Measurements from ENCODE around the gene CYBB. TPM values are rescaled to one million over a fixed set of nuclear protein-coding genes. Genes with fewer than 3 reads are reported as not detected.

CYBB gene
- total RNA-seq, 1 experiment from 2014 or later: 0.23 TPM

DNA sequence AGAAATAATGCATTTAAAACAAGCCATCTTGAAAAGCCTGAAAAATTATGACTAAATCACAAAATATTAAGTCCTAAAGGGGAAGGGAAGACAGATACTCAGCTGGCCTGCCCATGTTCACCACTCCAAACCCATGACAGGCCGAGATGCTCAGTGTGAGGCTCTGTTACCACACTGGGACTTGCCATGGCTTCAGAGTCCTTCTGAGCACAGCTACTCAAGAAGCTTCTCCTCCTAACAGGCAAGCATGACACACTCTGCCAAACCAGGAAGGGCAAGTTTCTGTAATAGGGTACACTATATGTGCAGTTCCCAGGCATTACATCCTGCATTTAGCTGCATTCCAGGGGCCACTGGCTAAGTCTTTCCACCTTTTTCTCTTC, 34.0 kb upstream of the CYBB start:
- no TSS peak for BruUV-seq (replicated peaks)
- intact Hi-C loops (cut with micrococcal nuclease; ENCODE audit: unreplicated experiment): loop anchor here (2.0 to 5.0 kb wide), 2 partner anchors 79 to 431 kb away; no protein-coding TSS in a partner anchor
- H3K4me3 ChIP-seq (ENCODE audit: low read depth in 2 of 2, low read length in 2 of 2): no peak overlapping the region

GRCh38 chrX:37746218-37746941, 33.5 kb upstream of the CYBB start:
- H3K27ac ChIP-seq (ENCODE audit: low read length): no peak overlapping the region

More for the DNA sequence above, 34.0 kb upstream of the CYBB start:
- Histone ChIP-seq H3K4me1 (ENCODE audit: control insufficient read depth, insufficient read depth, low read length) (no peaks in the 10 kb centered on the region), H3K27me3 (ENCODE audit: control insufficient read depth, insufficient read depth, low read length) (no peaks in the 10 kb centered on the region), H3K9me3 (ENCODE audit: control insufficient read depth, insufficient read depth, low read depth, low read length) (no peaks in the 10 kb centered on the region), H3K36me3 (ENCODE audit: control insufficient read depth, insufficient read depth, low read length) (no peaks in the 10 kb centered on the region), H3K27ac (ENCODE audit: low read length) (no peak overlapping the region)
- in situ Hi-C loops (cut with HindIII; ENCODE audit: low pct_unique_long_range_greater_than_20kb, low sequenced_read_pairs): no loop called here
- ATAC-seq: no peak
- no peak for DNase-seq (ENCODE audit: low read depth, low spot score)
- POLR2A ChIA-PET: no interaction called here
- CTCF ChIA-PET: interaction anchor here (0.7 to 1.0 kb wide), 2 partner anchors 9 to 79 kb away, joined by 3 to 12 read pairs; no protein-coding TSS in a partner anchor
- TF ChIP-seq, protein P1, sequence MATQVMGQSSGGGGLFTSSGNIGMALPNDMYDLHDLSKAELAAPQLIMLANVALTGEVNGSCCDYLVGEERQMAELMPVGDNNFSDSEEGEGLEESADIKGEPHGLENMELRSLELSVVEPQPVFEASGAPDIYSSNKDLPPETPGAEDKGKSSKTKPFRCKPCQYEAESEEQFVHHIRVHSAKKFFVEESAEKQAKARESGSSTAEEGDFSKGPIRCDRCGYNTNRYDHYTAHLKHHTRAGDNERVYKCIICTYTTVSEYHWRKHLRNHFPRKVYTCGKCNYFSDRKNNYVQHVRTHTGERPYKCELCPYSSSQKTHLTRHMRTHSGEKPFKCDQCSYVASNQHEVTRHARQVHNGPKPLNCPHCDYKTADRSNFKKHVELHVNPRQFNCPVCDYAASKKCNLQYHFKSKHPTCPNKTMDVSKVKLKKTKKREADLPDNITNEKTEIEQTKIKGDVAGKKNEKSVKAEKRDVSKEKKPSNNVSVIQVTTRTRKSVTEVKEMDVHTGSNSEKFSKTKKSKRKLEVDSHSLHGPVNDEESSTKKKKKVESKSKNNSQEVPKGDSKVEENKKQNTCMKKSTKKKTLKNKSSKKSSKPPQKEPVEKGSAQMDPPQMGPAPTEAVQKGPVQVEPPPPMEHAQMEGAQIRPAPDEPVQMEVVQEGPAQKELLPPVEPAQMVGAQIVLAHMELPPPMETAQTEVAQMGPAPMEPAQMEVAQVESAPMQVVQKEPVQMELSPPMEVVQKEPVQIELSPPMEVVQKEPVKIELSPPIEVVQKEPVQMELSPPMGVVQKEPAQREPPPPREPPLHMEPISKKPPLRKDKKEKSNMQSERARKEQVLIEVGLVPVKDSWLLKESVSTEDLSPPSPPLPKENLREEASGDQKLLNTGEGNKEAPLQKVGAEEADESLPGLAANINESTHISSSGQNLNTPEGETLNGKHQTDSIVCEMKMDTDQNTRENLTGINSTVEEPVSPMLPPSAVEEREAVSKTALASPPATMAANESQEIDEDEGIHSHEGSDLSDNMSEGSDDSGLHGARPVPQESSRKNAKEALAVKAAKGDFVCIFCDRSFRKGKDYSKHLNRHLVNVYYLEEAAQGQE (IDR thresholded peaks at IDR 0.05; ENCODE audit: insufficient read depth in 1 of 2, low read depth in 2 of 2, low read length in 1 of 2): no peak
- no peak for TF ChIP-seq SIN3A (IDR thresholded peaks at IDR 0.05; ENCODE audit: borderline replicate concordance, insufficient read depth, low read depth, low read length)
- no peak for TF ChIP-seq POLR2AphosphoS5 (IDR thresholded peaks at IDR 0.05; ENCODE audit: low read depth, low read length)
- no peak for TF ChIP-seq CTCF (IDR thresholded peaks at IDR 0.05)
- no peak for TF ChIP-seq TCF7L2 (IDR thresholded peaks at IDR 0.05; ENCODE audit: low read depth, low read length)

More at GRCh38 chrX:37746218-37746941, 33.5 kb upstream of the CYBB start:
- Histone ChIP-seq H3K27me3 (ENCODE audit: control insufficient read depth, insufficient read depth, low read length) (no peaks in the 10 kb centered on the region), H3K4me1 (ENCODE audit: control insufficient read depth, insufficient read depth, low read length) (no peaks in the 10 kb centered on the region), H3K9me3 (ENCODE audit: control insufficient read depth, insufficient read depth, low read depth, low read length) (no peaks in the 10 kb centered on the region), H3K4me3 (ENCODE audit: low read depth in 2 of 2, low read length in 2 of 2) (no peak overlapping the region), H3K36me3 (ENCODE audit: control insufficient read depth, insufficient read depth, low read length) (no peaks in the 10 kb centered on the region)
- intact Hi-C loops (cut with micrococcal nuclease; ENCODE audit: unreplicated experiment) (loop anchor here (5.0 kb wide), 1 partner anchor 431 kb away; no protein-coding TSS in a partner anchor), in situ Hi-C loops (cut with HindIII; ENCODE audit: low pct_unique_long_range_greater_than_20kb, low sequenced_read_pairs) (no loop called here)
- no peak for DNase-seq (ENCODE audit: low read depth, low spot score)
- TF ChIP-seq, protein P1 (IDR thresholded peaks at IDR 0.05; ENCODE audit: insufficient read depth in 1 of 2, low read depth in 2 of 2, low read length in 1 of 2): no peak
- TF ChIP-seq TCF7L2 (IDR thresholded peaks at IDR 0.05; ENCODE audit: low read depth, low read length) (no peak), SIN3A (IDR thresholded peaks at IDR 0.05; ENCODE audit: borderline replicate concordance, insufficient read depth, low read depth, low read length) (no peak)
- CTCF ChIA-PET: interaction anchor here (1.0 kb wide), 1 partner anchor 79 kb away, joined by 3 read pairs; no protein-coding TSS in a partner anchor
- POLR2A ChIA-PET: no interaction called here
- ATAC-seq: no peak
- no TSS peak for BruUV-seq (replicated peaks)

All from Panc1 (cell line).